ENCODE data around the gene KCNQ4.

Gene KCNQ4

GRCh38 chr1:40796939-40797667, 13.5 kb downstream of the KCNQ4 start:
- no peak for DNase-seq

- DNase-seq: no peak
Observed at GRCh38 chr1:40797668-40798010, 14.1 kb downstream of the KCNQ4 start.

DNA sequence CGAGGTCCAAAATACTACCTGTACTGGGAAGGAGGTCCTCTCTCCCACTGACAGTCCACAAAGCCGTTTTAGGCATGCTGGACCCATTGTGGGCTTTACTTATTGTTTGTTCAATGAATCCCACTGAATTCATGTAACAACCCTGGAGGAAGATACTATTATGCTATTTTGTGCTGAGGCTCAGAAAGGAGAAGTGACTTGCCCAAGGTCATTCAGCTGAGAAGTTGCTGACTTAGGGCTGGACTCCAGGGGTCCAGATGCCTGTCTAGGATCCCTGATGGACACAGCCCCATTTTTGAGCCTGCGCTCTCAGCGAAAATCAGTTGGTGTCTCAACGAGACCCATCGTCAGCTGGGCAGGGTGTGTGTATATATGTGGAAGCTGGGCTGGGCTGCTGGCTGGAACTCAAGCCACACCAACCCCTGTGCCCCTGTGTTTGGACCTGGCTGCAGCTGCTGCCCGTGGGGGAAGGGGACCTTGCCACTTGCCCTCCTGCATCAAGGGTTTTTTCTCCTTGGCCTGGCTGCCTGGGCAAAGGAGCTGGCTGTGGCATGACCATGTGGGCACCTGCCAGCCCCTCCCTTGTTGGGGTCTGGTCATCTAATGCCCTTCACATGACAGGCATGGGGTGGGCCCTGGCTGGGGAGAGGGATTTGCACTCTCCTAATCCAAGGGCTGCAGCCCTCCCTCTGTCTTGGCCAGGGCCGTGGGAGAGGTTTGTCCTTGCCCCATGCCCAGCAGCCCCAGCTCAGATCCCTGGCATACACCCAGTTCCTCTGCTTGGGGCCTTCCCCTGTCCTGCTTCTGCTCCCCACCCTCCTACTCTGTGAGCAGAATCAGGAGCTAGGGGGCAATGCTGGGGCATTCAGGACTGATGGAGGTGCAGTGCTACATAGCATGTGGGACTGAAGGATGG, 15.0 kb downstream of the KCNQ4 start:
- peak; percentile 13 to 17 for DNase-seq

DNA sequence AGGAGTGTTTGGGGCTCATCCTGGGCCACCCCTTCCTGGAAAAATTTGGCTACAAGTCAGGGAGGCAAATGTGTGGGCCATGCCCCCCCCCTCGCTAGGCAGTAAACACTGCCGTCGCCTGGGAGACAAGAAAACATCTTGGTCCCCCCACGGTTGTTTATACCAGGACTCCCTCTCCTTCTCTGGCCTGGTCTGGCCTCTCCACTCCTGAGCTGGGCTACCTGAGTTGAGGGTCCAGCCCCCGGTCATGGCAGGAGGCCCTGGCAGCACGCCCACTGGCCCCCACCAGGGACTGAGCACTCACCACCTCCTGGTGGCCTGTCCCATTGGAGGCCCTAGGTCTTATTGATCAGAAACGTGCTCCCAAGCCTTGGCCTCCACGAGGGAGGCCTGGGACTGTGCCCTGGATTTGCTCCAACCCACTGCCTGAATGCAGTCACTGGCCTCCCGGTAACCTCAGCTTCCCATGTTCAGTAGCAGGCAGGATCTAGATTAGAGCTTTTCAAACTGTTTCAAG, 15.8 kb downstream of the KCNQ4 start:
- no peak for DNase-seq

- DNase-seq: no peak
Observed at GRCh38 chr1:40801742-40802077, 18.1 kb downstream of the KCNQ4 start.

DNA sequence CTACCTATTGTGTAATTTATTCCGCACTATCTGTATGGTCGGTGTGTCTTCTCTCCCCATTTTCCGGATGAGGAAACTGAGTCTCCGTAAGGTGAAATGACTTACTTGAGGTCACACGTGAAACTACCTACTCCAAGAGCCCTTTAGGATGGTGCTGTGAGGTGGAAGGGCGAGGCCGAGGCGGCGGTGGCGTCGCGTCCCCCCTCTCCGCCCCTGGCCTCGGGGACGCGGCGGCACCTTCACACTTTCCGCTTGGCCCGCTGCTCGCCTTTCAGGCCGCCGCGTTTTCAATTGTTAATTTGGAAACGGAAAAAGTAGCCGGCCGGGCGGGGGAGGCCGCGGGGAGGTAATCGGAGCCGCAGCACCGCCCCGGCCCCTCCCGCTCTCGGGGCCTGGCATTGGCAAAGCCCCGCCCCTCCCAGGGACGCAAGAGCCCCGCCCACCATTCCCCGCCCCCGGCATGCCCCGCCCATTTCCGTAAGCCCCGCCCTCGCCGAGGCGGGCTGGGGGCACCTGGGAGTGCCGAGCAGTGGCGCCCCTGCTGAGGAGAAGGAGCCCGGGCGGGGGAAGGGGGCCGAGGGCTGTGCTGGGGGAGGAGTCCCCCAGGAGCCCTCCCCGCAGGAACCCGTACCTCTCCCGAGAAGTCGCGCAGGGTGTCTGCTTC, 18.6 kb downstream of the KCNQ4 start:
- peak; percentile 68 to 77 for DNase-seq

GRCh38 chr1:40802742-40803113, 19.1 kb downstream of the KCNQ4 start:
- DNase-seq: no peak

- no peak for DNase-seq
Observed at GRCh38 chr1:40803447-40803846, 19.9 kb downstream of the KCNQ4 start.

DNA sequence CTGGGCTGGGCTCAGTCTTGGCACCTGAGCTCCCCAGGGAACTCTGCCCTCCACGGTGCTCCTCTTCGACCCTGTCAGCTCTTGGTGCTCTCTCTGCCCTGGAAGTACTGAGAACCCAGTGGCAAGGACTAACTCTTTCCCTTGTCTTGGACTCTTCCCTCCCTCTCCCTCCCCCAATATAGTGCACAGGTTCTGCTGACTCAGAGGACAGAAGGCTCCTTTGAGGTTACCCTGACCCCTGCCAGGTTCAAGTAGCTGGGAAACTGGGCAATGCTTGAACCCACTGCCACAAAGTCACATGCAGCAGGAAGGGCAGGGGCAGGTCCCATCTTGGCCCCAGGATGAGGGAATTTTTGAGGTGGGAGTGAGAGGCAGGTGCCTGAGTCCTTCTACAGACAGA, 20.3 kb downstream of the KCNQ4 start:
- no peak for DNase-seq

- no peak for DNase-seq
Observed at GRCh38 chr1:40806240-40806639, 22.7 kb downstream of the KCNQ4 start.

GRCh38 chr1:40806731-40807695, 23.4 kb downstream of the KCNQ4 start:
- no peak for DNase-seq

GRCh38 chr1:40808002-40808401, 24.4 kb downstream of the KCNQ4 start:
- DNase-seq: no peak

- no peak for DNase-seq
Observed at GRCh38 chr1:40808444-40808843, 24.9 kb downstream of the KCNQ4 start.

DNA sequence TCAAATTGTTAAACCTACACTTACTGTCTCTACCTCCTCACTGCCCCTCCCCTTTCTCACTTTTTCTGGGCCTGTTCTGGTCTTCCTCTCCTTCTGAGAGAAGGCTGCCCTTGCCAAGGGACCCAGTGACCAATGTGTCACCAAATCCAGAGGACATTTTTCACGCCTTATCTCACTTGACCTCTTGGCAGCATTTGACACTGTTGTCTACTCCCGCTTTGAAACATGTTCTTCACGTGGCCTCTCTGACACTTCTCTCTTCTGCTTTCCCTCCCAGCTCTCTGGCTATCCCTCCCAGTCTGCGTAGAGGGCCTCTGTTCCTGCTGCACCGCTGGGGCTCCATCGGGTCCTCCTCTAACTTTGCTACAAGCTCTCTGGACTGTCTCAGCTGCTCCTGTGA, 25.3 kb downstream of the KCNQ4 start:
- DNase-seq: peak; percentile 26 to 30

- no peak for DNase-seq
Observed at GRCh38 chr1:40810927-40811326, 27.3 kb downstream of the KCNQ4 start.

DNA sequence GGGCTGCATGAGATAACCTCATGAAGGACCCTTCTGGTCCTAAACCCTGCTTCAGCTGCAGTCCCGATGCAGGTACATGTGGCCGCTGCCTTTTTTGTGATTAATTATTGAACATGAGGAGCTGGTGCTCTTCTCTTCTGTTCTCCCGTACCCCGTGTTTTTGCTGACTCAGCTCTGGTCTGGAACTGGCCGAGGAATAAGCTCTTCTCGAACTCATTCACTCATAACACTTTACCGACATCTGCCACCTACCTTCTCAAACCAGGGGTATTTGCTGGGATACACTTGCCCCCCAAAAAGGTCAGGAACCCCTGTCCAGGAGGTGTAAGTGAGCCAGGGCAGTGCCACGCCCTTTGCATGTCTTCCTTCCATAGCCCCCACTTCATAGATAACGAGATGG, 31.8 kb downstream of the KCNQ4 start:
- DNase-seq: no peak

- DNase-seq: no peak
Observed at GRCh38 chr1:40817791-40818263, 34.2 kb downstream of the KCNQ4 start.

DNA sequence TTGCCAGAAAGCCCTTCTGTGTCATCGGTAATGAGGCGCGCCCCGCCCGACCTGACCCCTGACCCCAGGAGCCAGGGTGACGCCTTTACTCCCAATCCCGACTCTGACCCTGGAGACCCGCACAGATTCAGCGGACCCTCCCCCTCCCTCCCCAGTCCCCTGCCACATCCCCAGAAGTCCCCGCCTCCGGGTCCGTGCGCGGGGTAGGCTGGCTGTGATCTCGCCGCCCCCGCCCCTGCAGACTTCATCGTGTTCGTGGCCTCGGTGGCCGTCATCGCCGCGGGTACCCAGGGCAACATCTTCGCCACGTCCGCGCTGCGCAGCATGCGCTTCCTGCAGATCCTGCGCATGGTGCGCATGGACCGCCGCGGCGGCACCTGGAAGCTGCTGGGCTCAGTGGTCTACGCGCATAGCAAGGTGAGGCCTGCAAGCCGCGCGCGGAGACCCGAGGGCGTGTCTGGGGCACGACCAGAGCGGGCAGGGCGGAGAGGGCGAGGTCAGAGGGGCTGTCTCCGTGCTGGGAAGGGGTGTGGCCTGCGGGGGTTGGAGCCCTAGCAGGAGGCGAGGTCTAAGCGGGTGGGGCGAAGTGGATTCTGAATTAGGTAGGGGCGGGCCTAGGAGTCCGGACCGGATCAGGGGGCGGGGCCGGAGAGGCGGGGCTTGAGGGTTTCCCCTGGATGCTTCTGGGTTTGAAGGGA, 34.8 kb downstream of the KCNQ4 start:
- peak; percentile 30 to 39 for DNase-seq

- no peak for DNase-seq
Observed at GRCh38 chr1:40819101-40819500, 35.5 kb downstream of the KCNQ4 start.

DNA sequence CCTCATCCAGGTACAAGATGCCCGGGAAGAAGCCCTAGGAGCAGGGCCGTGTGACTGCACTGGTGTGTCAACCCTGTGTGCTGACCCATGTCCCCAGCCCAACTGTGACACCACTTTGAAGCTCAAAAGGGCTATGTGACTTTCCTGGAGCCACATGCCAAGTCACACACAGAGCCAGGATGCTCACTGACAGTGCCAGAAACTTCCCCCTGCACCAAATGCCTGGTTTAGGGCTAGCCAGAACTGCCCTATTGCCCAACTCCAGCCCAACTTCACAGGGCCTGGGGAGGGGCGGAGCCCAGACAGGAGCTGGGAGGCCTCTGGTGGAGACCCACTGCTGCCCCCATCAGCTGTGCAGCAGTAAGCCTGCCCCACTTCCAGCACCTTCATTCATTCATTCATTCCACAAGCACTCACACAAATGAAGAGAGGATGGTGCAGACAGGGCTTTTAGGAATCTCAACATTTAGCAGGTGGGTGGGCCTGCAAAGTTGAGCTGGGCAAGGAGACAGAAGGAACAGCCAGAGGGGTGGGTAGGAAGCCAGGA, 36.7 kb downstream of the KCNQ4 start:
- no peak for DNase-seq
